ENCODE measurements around the gene AP1S3.
"Not testable (repeated sequence)": the region's sequence is repeated elsewhere in the genome, so short reads cannot be mapped to it uniquely, and the experiment has no call there.

Gene AP1S3

DNA sequence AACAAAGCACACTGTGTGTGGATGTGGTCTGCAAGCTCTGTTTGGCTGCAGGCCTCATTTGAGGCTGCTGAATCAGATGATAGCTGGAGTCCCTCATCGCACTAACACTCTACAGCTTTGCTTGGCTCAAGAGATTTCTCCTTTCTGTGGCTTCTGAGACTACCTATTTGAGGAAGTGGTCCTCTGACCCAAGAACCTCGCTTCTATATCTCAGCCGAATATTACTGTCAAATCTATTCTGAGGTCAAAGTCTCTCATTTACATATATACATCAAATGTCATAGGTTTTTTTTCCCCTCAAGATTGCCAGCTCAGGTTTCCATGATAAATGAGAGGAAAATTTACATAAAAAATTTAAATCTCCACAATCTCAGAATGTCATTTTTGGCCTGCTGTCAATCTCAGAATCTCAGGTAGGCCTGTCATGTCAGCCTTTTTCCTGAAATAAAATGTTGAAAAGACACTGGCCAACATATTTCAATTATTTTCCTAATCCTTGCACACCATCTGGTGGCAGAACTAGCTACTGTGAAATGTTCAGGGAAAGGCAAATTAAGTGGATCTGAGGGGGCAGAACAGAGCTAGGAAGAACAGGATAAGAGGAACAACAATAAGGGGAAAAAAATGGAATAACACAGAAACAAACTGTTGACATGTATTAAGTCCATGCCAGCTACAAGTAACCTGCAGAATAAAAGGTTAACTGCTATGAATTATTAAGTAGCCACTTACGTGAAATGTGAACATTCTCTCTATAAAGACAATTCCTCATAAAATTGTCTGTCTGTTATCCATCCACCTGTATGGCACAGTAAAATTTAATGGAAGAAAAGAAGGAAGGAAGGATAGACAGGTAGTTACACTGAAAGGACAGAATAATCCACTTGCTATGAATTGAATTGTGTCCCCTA is 39.3 kb downstream of the AP1S3 start:
- peak; percentile 55 for DNase-seq (ENCODE audit: extremely low read depth, insufficient read length)
- Histone ChIP-seq H3K4me3 (replicated peaks; ENCODE audit: low read depth, low read length) (no peak overlapping the region), H3K36me3 (ENCODE audit: control insufficient read depth, insufficient read depth, low read length) (no peaks in the 10 kb centered on the region), H3K27me3 (replicated peaks; ENCODE audit: control insufficient read depth, insufficient read depth, low read length) (no peaks in the 10 kb centered on the region)
- TF ChIP-seq, protein P1, sequence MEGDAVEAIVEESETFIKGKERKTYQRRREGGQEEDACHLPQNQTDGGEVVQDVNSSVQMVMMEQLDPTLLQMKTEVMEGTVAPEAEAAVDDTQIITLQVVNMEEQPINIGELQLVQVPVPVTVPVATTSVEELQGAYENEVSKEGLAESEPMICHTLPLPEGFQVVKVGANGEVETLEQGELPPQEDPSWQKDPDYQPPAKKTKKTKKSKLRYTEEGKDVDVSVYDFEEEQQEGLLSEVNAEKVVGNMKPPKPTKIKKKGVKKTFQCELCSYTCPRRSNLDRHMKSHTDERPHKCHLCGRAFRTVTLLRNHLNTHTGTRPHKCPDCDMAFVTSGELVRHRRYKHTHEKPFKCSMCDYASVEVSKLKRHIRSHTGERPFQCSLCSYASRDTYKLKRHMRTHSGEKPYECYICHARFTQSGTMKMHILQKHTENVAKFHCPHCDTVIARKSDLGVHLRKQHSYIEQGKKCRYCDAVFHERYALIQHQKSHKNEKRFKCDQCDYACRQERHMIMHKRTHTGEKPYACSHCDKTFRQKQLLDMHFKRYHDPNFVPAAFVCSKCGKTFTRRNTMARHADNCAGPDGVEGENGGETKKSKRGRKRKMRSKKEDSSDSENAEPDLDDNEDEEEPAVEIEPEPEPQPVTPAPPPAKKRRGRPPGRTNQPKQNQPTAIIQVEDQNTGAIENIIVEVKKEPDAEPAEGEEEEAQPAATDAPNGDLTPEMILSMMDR (IDR thresholded peaks at IDR 0.05; ENCODE audit: insufficient read depth, low read length, poor library complexity, severe bottlenecking): peak; percentile 25

DNA sequence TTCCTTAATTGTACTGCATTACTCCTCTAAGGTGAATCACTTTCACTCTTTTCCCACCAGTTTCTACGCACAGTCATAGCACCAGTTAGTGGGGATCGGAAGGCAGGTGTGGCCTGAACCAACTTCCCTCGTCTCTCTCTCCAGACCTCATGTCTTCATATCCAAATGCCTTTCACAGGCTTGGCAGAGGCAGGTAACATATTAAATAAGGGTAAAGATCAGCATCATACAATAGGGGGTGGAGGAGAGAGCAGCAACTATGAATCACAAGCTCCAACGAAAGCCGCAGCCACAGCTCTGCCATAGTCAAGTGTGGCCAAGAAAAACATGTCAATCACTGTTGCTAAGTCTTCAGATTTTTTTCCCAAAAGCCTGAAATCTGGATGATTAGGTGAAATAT is 40.3 kb downstream of the AP1S3 start:
- Histone ChIP-seq H3K27me3 (replicated peaks; ENCODE audit: control insufficient read depth, insufficient read depth, low read length) (no peaks in the 10 kb centered on the region), H3K36me3 (ENCODE audit: control insufficient read depth, insufficient read depth, low read length) (no peaks in the 10 kb centered on the region), H3K4me3 (replicated peaks; ENCODE audit: low read depth, low read length) (no peak overlapping the region)
- no peak for DNase-seq (ENCODE audit: extremely low read depth, insufficient read length)
- TF ChIP-seq, protein P1 (IDR thresholded peaks at IDR 0.05; ENCODE audit: insufficient read depth, low read length, poor library complexity, severe bottlenecking): no peak

DNA sequence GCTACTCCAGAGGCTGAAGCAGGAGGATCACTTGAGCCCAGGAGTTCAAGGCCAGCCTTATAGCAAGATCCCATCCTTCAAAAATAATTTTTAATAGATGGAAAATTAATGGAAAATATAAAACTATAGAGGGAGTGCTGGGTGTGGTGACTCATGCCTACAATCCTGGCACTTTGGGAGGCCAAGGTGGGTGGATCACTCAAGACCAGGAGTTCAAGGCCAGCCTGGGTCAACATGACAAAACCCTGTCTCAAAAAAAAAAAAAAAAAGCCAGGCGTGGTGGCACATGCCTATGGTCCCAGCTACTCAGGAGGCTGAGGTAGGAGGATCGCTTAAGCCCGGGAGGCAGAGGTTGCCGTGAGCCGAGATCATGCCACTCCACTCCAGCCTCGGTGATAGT is 48.0 kb downstream of the AP1S3 start:
- TF ChIP-seq, protein P1 (IDR thresholded peaks at IDR 0.05; ENCODE audit: insufficient read depth, low read length, poor library complexity, severe bottlenecking): no peak
- H3K27me3 ChIP-seq (replicated peaks; ENCODE audit: control insufficient read depth, insufficient read depth, low read length): no peaks in the 10 kb centered on the region
- no peak for DNase-seq (ENCODE audit: extremely low read depth, insufficient read length)
- H3K4me3 ChIP-seq (replicated peaks; ENCODE audit: low read depth, low read length): no peak overlapping the region
- H3K36me3 ChIP-seq (ENCODE audit: control insufficient read depth, insufficient read depth, low read length): no peaks in the 10 kb centered on the region

DNA sequence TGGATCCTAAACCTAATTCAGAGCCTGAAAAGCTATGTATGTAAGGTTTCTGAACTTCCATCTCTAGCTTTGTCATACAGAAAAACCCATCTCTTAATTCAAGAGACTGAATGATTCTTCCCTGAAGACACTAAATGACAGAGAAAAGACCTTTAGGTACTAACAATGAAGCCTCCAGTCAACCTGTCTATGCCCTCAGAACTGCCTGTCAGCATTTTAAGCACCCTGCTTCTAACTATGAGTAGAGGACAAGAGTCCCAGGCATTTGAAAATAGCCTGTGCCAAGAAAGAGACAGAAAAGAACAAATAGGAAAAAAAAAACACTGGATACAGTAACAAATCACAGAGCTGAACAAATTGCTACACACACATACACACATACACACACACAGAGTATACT is 48.6 kb downstream of the AP1S3 start:
- Histone ChIP-seq H3K27me3 (replicated peaks; ENCODE audit: control insufficient read depth, insufficient read depth, low read length) (no peaks in the 10 kb centered on the region), H3K4me3 (replicated peaks; ENCODE audit: low read depth, low read length) (no peak overlapping the region), H3K36me3 (ENCODE audit: control insufficient read depth, insufficient read depth, low read length) (no peaks in the 10 kb centered on the region)
- TF ChIP-seq, protein P1 (IDR thresholded peaks at IDR 0.05; ENCODE audit: insufficient read depth, low read length, poor library complexity, severe bottlenecking): no peak
- no peak for DNase-seq (ENCODE audit: extremely low read depth, insufficient read length)

DNA sequence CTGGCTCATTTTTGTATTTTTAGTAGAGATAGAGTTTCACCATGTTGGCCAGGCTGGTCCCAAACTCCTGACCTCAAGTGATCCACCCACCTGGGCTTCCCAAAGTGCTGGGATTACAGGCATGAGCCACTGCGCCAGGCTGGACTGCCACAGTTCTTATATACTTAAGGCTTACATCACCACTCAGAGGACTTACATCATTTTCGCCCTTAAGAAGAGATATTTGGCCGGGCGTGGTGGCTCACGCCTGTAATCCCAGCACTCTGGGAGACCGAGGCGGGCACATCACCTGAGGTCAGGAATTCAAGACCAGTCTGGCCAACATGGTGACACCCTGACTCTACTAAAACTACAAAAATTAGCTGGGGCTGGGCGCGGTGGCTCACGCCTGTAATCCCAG is 49.3 kb downstream of the AP1S3 start:
- H3K36me3 ChIP-seq (ENCODE audit: control insufficient read depth, insufficient read depth, low read length); DNase-seq (ENCODE audit: extremely low read depth, insufficient read length); H3K4me3 ChIP-seq (replicated peaks; ENCODE audit: low read depth, low read length); H3K27me3 ChIP-seq (replicated peaks; ENCODE audit: control insufficient read depth, insufficient read depth, low read length): not testable (repeated sequence)

DNA sequence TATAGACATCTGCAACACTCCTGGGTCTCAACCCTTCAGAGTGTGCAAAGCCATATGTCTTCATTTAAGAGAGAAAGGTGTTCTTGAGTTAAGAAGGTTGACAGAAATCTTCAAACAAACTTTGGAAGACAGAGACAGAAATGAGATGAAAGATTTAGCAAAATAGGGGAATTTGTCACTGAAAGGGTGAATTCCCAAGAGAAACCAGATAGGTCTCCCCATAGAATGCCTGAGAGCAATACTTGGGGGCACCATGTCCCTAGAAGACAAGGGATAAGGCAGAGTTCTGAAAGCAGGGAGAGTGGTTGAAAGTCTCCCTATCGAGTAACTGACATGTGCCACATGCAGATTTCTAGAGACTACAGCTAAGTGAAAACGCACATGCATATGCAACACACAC is 50.0 kb downstream of the AP1S3 start:
- Histone ChIP-seq H3K27me3 (replicated peaks; ENCODE audit: control insufficient read depth, insufficient read depth, low read length) (no peaks in the 10 kb centered on the region), H3K4me3 (replicated peaks; ENCODE audit: low read depth, low read length) (no peak overlapping the region), H3K36me3 (ENCODE audit: control insufficient read depth, insufficient read depth, low read length) (no peaks in the 10 kb centered on the region)
- no peak for DNase-seq (ENCODE audit: extremely low read depth, insufficient read length)
- TF ChIP-seq, protein P1 (IDR thresholded peaks at IDR 0.05; ENCODE audit: insufficient read depth, low read length, poor library complexity, severe bottlenecking): no peak
